Stimulated activated CD4-positive, alpha-beta T cell treated with anti-CD3 and anti-CD28 coated beads, Interleukin-4, amount 100 ng/mL, for 48 hours (primary cell): ENCODE data around the gene PACC1.

Experiments used
- DNase-seq, 2 donors: peaks; one replicate each; pipeline ENCODE4 v3.0.0-alpha.2; 2020; ENCODE audit warnings: low read depth in 2 of 2

PACC1 gene

DNA sequence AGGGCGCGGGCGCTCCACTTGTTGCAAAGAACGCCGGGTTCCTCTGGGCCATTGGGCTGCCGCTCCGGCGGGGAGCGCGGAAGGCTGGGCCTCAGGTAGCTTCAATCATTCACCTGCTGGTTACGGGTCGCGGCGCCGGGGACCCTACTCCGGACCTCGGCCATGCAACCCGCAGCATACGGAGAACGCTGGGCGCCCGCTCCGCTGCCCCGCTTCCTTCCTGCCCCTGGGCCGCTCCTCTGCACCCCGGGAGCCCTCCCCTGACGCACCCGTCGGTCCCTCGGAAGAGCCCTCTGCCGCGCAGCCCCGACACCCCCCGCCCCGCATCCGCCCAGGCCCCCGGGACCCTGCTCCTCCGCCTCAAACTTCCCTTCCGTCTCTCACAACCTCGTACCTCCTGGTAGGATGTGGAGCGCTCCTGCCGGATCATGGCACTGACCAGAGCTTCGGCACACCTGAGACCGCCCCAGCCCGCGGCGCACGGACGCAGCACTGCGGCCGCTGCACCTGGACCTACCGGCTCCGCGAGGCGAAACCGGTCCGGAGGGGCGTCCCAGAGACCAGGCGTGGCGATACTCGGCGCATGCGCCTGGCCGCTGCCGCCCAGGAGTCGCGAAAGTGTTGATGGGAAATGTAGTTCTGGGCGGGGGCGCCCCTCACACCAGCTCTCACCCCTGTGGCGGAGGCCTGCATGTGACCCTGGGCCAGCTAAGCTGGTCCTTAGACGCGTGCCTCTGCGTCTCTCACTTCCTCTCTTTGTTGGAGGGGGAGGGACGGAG is at the start of gene PACC1:
Gene PACC1 (minus strand): TSS at position 559 of the 779 bp plus-strand sequence. CDS start 129 bp downstream, at position 430.
- DNase-seq, result peak; percentile 81 to 86

DNA sequence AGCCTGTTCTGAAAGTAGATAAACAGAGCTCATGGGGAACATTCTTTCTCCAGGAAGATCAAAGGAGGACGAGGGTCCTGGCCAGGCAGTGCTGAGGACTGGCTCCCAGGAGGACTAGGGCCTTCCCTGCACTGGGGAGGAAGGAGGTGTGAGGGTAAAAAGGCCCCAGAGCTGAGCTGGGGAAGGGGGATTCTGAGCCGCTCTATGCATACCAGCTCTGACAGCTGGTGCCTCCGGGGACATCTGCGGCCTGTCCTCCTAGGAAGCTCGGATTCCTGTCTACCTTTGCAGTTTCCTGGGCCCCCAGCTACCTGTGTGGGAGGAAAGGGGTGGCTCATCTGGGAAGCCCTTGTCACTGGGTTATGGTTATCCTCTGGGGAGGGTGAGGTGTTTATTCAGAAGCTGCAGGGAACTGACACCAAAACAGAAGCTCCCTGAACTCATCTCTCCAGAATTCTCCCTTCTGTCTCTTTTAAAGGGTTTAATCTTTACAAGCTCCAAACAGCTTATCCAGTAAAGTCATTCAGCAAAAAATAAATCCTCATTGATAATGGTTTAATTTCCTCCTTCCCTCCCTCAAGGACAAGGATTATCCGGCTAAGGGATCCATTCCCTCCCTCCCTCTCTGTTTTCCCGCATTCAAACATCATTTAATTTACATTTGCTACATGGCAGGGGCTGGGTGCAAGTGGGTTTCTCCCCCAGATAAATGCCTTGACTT is 49.0 kb upstream of the PACC1 start:
- no peak for DNase-seq

DNA sequence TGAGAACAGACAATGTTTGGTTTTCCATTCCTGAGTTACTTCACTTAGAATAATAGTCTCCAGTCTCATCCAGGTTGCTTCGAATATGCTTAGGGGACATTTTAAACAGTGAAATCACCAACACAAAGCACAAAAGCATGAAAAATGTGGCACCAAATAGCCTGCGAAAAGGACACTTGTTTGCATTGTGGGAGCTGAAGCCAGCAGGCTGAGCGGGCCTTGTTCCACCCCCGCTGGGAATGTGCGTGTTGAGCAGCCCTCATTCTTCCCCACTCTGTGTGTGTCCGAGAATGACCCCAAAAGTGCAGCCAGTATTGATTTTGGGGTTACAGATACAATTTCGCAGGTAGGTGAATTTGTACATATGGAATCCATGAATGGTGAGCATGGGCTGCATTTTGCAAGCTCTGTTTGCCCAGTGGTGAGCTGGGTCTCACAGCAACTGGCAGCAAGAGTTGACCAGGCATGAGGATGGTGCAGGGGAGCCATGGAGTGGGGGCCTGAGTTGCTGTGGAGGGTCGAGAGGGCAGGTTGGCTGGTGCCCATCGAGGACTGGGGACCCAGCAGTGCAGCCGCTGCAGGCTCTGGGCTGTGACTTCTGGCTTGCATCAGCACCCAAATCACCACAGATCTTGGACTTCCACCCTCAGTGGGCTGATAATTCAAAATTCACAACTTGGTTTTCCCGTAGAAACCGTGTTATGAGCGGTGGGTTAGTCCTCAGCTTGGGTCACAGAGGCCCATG is 47.4 kb upstream of the PACC1 start:
- no peak for DNase-seq

DNA sequence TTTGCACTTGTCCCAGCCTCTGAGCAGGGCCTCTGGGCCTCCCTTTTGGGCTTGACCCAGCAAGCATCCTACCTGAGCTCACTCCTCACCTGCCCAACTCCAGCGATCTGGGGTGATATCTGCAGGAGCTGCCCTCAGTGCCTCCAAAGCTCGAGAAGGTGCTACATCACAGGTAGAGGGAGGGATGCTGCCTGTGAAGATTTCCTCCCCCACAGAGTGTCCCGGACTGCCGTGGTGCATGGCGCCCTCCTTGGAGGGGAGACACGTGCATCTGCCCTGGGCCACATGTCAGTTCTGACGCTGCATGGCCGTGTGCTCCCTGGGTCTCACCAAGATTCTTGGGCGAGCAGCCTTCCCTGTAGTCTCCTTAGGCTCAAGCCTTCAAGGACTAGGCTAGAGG is 45.7 kb upstream of the PACC1 start:
- no peak for DNase-seq

DNA sequence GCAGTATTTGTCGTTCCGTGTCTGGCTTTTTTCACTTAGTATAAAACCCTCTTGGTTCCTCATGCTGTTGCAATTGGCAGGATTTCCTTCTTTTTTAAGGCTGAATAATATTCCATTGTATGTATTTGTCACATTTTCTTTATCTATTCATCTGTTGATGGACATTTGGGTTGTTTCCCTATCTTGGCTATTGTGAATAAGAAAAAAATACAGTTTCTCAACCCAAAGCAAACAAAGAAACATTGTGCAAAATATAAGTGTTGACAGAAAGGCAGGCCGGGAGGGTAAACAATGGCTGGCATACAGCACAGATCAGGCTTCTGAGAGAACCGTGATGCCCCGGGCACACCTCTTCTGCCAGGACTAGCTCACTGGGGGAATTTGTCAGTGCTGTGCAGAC is 45.0 kb upstream of the PACC1 start:
- no peak for DNase-seq

DNA sequence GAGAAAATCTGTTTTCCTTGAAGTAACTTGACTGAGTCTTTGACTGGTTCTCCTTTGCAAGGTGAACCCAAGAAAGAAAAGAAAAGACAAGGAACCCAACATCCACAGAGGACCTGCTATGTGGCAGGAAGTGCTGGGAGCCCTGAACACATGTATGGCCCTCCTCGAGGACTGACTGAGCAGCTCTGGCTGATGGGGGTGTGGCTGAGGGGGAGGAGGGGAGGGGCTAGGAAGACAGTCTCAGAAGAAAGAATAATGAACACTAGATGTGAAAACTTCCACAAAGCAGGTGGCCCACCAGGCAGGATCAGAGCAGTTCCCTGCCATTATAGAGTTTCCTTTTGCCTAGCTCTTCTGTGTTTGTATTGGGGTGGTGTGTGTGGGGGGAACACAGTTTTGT is 44.1 kb upstream of the PACC1 start:
- no peak for DNase-seq

DNA sequence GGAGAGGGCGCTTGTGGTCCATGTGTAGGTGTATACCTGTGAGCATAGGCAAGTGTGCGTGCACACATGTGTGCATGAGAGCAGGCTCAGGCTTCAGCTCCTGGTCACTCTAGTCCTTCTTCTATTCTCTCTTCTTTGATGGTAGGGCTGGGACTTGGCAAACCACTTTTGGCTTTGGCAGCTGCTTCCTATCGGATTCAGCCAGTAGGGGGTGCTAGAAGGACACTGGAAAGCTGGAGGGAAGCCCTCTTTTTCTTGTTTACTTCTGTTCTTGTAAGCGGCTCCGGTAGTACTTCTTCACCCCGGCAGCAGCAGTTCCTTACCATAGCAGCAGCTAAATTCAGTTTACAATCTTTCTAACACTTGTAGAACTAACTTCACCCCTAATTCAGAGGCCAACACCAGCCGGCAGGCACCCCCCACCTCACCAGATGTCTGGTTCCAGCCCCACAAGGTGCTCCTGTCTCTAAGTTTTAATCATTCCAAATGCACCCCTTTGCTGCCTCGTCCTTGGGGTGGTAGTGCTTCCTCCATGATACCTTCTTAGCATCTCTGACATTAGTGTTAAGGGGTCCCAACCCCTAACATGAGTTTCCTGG is 43.2 kb upstream of the PACC1 start:
- peak; percentile 51 to 69 for DNase-seq

DNA sequence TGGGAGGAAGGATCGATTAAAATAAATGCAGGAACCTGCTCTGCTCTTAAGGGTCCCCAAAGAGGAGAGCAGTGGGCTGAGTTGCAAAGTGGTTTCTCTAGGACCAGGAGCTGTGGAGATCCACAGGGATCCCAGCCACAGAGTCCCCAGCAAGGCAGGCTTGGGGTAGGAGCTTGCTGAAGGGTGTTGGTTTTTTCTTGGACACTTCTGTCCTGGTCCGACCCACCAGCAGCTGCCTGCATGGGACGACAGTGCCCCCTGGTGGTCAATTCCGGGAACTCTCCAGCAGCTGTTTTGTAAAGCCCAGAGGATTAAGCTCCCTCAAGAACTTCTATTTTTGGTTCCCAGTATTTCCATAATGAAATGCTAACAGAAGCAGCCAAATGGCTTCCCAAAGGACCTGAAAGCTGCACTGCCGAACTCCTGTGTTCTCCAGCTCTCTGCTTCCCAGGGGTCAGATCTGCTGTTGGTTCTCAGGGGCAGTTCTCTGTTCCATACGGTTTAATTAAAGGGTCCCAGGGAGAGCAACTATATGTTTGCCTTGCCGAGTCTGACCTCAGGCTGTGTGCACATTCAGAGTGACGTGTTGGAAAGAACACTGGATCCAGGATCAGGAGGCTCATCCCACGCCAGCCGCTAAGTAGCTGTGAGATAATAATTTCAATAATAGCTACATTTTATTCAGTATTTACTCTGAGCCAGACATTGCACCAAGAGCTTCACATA is 41.3 kb upstream of the PACC1 start:
- DNase-seq, result peak; percentile 73 to 87

DNA sequence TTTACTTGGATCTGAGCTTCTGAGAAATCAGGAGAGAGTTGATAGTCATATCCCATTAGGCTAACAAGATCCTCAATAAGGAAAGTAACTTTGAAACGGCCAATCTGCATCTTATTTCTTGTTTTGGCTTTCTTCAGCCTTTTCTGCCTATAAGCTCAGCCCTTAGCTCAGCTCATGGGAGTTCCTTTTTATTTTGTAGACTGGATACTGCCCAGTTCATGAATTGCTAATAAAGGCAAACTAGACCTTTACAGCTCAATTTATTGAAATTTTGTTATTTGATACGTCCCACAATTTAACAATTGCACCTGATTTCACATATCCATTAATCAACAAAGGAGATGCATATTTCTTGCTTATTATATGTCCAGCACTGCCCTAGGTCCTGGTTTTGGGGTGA is 40.7 kb upstream of the PACC1 start:
- DNase-seq, result no peak

DNA sequence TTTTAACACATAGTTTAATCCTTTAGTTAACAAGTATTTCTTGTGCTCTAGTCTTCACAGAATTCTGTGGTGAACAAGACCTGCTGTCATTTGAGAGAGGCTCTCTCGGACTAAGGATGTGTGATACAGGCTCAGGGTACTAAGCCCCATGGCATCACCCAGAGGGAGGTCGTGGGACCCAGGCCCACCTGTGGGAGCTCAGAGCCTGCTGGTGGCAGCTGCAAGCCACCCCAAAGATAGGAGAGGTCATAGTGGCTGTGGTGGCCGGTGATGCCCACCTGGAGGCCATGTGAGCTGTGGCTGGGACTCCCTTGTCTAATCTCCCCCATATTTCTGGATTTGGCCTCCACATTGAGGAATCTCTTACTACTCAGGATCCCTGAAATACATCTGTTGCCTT is 40.1 kb upstream of the PACC1 start:
- no peak for DNase-seq

DNA sequence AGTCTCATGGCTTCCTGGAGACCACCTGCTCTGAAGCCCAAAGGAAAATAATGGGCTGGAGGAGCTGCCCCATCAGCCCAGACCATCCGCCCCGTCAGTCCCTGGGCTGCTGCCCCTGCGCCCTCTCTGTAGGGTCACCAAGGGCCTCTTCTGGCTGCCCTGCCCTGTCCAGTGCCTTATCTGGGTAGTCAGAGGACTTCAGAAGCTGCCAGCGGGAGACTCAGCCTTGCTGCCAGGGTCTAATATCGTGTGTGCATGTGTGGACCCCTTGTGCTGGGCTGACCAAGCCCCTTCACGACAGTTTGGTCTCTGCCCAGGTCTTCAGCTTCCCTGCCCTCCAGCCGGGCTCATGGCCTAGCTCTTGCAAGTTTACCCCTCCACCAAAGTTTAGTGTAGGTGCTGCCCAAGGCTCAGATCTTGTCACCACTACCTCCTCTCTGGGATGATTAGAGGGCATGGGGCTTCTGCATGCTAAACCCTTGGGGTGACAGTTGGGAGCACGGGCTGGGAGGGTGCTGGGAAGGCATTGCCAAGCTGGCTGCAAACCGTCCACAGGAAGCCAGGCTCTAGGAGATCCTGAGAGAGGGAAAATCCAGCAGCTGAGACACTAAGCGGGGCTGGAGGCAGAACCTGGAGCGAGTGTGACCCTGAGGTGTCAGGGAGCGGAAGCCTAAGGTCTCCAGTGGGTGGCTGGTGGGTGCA is 38.6 kb upstream of the PACC1 start:
- DNase-seq, result no peak

DNA sequence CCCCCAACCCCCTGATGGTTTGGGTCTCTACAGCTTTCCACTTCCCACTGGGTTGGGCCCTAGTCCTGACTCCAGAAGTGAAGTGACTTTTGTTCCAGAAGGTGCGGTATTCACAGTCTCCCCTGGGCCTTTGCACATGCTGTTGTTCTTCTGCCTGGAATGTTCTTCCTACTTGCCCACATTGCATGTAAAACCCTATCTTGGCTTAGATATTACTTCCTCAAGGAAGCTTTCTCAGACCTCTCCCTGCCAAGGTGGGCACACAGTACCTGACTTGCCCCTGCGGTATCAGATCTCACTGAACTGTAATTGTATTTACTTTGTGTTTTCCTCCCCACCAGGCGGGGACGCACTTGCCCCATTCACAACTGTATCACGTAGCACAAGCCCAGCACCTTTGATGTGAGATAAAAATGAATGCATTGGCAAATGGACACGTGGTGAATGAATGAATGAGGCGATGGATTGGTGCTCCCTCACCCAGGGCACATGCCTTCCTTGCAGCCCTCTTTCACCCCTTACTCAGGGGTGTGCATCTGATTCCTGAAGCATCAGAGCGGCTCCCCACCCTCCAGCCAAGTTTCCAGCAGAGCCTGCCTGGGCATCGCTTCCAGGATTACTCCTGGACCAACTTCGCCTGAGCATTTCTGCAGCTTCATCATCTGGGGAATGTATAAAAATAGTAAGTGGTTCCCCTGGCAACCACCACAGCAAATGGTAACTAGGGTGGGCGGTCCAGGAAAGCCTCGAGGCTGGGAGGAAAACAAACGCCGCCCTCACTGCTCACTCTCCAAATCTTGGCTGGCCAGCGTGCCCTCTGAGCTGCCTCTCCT is 37.9 kb upstream of the PACC1 start:
- no peak for DNase-seq

DNA sequence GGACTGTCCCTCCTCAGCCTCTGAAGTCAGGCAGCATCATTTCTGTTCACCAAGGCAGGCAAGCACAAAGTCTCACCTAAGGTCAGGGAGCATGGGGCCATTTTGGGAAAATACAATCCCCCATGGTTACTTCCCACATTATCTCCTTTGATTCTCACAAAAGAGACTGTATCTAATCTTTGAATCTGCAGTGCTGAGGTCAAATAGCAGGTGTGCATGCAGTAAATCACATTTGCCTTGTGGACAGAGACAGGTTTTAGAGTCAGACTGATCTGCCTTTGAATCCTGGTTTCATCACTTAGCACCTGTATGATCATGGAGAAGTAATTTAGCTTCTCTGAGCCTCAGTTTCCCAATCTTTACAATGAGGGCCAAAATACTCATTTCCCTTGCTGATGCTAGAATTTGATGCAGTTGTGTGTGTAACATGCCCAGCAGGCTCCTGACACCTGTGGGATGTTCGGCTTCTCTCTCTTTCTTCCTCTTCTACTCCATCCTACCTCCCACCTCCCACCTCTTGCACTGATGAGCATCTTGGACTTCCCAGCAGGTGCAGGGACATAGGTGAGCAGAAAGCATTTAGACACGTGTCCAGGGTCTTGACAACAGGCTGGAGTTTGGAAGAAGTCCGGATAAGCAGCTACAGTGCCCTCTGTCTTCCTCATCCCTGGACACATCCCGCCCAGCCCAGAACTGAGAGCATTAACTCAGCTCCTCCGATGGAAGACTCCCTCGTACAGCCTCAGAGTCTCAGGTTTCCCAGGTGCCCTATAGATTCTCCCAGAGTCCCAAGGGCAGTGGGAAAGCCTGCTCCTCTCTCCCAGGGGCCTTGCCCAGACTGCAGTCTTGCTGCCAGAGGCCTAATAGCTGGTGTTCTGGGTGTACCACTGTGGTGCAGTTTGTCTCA is 37.0 kb upstream of the PACC1 start:
- no peak for DNase-seq

DNA sequence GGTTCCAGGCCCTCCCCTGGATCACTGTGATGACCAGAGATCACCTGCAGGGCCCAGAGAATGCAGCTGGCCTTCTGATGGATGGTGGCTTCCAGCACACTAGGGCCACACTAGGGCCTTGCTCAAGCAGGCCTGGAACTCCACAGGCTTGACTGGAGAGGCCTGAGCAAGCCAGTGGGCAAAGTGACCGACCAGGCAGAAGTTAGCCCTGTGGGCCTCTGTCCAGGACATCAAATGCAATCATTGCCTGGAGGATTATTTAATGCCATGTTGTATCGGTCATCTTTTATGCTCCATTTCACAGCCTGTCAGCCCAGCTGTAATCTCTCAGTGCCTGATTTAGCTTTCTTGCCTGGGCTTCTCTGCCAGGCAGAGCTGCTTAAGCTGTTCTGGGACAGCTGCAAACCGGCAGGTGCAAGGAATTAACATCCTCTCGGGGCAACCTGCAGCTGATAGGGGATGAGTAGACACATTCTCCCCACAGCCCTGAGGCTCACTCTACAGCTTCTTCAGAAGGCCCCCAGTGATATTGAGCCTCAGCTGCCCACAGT is 35.7 kb upstream of the PACC1 start:
- no peak for DNase-seq

DNA sequence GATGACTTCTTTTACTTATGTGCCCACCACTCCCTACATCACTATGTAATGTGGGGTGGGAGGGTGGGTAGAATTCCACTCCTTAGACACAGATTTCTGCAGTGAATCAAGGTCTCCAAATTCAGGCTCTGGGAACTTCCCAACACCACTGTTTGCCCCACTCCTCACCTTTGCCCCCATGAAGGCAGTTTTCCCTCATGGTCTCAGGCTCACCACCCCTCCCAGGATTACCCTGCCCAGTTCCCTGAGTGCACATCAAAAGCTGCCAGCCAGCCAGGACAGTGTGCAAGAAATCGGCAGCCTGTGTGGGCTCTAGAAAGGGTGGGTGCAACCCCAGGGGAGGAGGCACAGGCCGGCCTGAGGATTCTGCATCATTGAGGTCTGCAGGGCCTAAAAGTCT is 32.8 kb upstream of the PACC1 start:
- DNase-seq, result no peak

DNA sequence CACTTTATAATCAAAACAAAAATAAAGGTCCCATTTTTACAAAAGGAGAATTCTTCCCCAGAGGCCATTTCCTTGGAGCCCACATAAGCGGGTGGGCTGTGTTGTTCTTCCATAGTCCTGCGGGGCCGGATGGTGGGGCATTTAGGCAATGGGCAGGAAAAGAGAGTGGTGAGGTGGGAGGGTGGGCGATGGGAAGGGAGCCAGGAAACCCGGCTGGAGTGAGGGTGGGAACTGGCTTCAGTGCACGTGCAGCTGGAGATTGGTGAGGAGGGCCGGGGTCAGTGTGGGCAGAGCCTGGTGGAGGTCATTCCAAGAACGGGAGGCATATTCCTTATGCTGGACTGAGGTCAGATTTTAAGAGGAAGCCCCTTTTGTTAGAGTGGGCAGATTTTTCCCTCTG is 31.6 kb upstream of the PACC1 start:
- no peak for DNase-seq

DNA sequence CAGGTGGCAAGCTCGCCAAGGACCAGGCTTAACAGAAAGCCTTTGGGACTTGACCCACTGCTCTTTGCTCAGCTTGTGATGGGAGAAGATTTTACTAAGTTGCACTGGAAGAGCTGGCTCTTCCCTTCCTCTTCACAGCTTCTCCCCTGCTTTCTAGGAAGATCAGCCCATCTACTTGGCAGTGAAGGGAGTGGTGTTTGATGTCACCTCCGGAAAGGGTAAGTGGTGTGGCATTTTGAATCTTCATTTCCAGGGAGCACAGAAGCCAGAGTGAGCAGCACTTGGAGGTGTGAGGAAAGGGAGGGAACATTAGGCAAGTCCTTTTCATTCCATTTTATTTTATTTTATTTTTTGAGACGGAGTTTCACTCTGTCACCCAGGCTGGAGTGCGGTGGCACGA is 27.7 kb upstream of the PACC1 start:
- DNase-seq, result no peak

DNA sequence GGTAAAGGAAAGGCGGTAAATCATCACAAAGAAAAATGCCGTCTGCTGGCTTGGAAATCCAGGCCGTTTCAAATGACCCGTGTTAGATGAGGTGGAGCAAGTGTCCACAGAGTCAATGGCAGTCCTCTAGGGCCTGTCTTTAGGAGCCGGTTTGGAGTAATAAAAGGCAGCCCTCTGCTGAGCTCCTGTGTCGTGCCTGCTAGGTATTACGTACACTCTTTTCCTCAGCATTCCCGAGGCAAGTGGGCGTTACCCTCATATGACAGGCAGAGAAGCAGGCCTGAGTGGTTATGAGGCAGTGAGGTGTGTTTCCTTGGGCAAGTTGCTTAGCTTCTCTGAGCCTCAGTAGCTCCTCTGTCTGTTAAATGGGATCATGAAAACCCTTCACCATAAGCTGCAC is 25.7 kb upstream of the PACC1 start:
- no peak for DNase-seq

DNA sequence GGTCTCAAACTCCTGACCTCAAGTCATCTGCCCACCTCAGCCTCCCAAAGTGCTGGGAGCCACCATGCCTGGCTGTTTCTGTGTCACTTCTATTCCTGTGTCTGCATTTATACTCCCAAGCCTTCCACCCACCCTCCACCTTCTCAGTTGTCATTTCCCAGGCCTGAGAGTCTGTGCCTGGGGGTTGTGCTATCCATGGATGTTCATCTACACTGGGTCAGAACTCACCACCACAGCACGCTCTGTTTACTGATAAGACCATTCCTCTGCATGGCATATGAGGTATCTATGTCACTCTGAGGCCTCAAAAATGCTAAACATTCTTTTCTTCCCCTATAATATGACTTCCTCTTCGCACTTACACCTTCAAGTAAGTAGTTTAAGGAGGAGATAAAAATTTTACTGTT is 24.1 kb upstream of the PACC1 start:
- no peak for DNase-seq
